Activated CD8-positive, alpha-beta memory T cell treated with anti-CD3 and anti-CD28 coated beads for 36 hours (primary cell): ENCODE measurements around the gene CSK. TPM values are rescaled to one million over a fixed set of nuclear protein-coding genes. Genes with fewer than 3 reads are reported as not detected.

Source experiments
- CTCF ChIA-PET: fragments of 350-600 bp; sonication (Branson Sonifier 250); formaldehyde crosslinking; loops from one replicate; lab custom pipeline; 2021; ENCODE audit warnings: antibody characterized with exemption; lab: Charles Lee
- POLR2A ChIA-PET: fragments of 350-600 bp; sonication (Branson Sonifier 250); formaldehyde crosslinking; loops from one replicate; lab custom pipeline; 2021; ENCODE audit warnings: antibody characterized with exemption; lab: Charles Lee
- total RNA-seq, 2 experiments: library from RNA; stranded (reverse); gene quantifications; one replicate each; pipeline ENCODE4 v1.2.3, GENCODE V29; 2021

CSK gene
- total RNA-seq, 2 experiments from 2014 or later: 289 to 301 TPM

DNA sequence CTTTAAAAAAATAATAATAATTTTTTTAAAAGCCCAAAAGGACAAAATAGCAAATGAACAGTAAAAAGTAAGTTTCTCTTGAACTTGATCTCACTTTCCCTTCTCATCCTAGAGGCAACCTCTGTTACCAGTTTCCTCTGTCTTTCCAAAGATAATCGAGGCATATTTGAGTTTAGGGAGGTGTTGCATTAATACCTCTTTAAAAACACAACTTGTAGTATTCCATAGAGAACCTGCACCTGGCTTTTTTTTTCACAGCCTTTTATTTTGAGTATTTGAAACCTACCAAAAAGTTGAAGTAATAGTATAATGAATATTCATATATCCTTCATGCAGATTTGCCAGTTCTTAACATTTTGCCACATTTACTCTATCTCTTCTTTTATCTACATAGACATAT, 9.1 kb downstream of the CSK start:
- CTCF ChIA-PET: interaction anchor here (0.9 to 32.0 kb wide), 3 partner anchors 2 to 30 kb away, joined by 3 to 914 read pairs (median 914); partner anchors contain the start of gene CSK
- POLR2A ChIA-PET: interaction anchor here (1.0 kb wide), 1 partner anchor 11 kb away, joined by 3 read pairs; no protein-coding TSS in a partner anchor

DNA sequence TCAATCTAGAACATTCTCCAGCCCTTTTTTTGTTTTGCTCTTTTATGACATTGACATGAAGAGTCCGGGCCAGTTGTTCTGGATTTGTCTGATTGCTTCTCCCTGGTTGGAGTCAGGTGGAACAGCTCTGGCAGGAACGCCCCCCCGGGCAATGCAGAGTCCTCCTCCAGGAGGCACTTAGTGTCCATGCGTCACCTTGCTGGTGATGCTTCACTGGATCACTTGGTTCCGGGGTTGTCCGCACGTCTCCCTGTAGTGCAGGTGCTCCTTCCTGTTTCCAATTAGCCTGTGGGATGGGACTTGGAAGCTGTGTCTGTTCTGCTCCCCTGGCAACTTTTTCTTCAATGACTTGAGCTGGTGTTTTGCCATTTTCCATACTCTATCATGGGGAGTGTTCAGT, 9.8 kb downstream of the CSK start:
- POLR2A ChIA-PET: interaction anchor here (0.7 to 3.4 kb wide), 2 partner anchors 9 to 21 kb away, joined by 4 to 33 read pairs; partner anchors contain the start of gene CSK
- CTCF ChIA-PET: interaction anchor here (0.5 to 32.0 kb wide), 6 partner anchors 1 to 172 kb away, joined by 3 to 914 read pairs (median 3); partner anchors contain the start of genes CSK and EDC3

DNA sequence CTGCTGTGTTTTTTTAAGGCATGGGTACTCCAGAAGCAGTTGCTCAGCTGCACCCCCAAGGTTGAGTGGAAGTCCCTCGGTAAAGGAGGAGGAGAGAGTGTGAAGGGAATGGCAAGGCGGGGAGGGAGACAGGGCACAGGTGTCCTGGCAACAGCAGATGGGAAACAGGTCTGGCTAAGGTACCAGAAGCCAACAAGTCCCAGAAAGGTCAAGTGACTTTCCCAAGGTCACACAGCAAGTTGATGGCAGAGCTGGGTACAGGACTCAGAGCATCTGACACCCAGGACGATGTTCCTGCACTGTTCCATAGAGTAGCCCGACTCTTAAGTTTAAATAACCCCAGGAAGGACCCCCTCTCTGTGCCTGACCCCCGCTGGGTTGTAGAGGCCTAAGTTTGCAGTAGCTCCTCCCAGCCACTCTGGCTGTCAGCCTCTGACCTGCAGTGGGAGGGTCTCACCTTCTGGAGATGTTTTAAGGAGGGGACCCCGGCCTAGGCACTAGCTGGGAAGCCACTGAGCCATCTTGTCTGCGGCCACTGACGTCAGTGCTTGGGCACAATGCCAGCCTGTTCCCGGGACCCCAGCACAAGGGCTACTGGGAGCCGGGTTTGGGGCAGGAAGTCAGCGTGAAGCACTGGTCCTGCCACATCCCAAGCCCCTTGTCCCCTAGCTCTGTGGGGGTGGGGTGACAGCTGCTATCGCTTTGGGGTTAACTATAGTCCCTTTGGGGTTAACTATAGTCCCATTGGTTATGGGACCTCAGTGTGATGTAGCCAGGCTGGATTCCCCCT, 10.5 kb downstream of the CSK start:
- CTCF ChIA-PET: interaction anchor here (0.5 to 32.0 kb wide), 10 partner anchors 0 to 172 kb away, joined by 3 to 914 read pairs (median 3); partner anchors contain the start of genes CSK and EDC3
- POLR2A ChIA-PET: interaction anchor here (0.8 to 3.4 kb wide), 4 partner anchors 10 to 77 kb away, joined by 3 to 33 read pairs (median 3); partner anchors contain the start of genes CSK and ULK3

DNA sequence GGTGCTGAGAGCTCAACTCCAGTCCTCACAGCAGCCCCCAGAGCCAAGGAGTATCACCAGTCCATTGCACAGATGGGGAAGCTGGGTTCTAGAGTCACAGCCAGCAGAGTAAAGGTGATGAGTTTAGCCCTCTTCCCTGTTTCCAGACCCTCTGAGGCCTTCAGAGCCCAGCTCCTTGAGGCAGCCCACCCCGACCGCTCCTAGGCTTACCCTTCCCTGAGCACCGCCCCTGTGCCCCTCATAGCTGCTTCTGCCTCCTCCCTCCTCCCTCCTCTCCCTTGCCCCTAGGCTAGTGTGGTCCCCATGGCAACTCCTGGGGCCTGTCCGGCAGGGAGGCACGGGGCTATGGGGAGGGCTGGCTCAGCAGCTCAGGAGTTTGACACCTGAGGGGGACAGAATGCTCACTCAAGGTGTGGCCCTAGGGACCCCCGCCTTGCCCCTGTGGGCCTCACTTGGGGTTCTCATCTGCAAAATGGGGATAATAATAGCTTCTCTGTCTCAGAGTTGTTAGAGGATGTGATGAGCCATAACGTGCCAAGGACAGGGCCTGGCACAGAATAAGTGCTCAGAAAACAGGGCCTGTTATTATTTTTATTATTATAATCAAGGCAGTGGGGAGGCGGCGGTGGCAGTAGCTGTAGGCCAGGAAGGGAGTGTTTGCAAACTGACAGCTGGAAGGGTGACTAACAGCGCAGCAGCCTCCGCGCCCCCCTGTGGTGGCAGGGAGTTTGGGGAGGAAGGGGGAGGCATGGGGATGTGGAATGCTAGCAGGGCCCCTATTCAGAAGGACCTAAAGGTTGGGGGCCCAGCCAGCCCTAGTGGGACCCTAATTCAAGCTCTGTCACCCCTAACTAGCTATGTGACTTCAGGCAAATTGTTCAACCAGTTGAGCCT, 11.5 kb downstream of the CSK start:
- CTCF ChIA-PET: interaction anchor here (0.5 to 32.0 kb wide), 15 partner anchors 1 to 290 kb away, joined by 3 to 914 read pairs (median 3); partner anchors contain the start of genes CSK and CYP1A1
- POLR2A ChIA-PET: interaction anchor here (0.6 to 3.4 kb wide), 6 partner anchors 7 to 76 kb away, joined by 3 to 33 read pairs (median 3); partner anchors contain the start of genes CSK and ULK3

DNA sequence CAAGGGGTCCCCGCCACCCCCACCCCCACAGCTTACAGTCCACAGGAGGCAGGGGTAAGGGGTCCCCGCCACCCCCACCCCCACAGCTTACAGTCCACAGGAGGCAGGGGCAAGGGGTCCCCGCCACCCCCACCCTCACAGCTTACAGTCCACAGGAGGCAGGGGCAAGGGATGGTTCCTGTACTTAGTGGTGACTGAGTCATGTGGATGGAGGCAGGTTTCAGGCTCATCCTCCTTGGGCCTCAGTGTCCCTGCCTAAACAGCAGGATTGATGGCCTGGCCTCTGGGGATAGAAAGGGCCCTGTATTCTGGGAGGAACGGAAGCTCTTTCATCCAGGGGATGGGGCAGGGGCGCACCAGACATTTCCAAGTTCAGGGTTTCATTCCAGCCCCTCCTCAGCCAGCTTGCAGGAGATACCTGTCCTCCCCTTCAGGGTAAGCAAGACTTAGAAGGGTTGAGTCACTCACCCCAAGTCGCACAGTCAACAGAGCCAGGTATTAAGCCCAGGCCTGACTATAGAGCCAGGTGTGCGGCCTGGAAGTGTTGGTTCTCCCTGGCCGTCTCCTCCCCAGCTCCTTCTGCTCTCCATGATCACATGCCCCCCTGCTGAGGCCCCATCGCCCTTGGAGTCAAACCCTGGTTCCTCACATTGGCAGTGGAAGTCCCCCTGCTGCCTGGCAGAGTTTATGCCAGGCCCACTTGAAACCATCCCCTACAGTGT, 12.5 kb downstream of the CSK start:
- ChIA-PET CTCF (interaction anchor here (0.5 to 32.0 kb wide), 11 partner anchors 2 to 333 kb away, joined by 3 to 914 read pairs (median 4); partner anchors contain the start of genes CSK and CYP1A1), POLR2A (interaction anchor here (0.6 to 3.4 kb wide), 5 partner anchors 8 to 253 kb away, joined by 3 to 33 read pairs (median 3); partner anchors contain the start of genes CSK and ULK3)

DNA sequence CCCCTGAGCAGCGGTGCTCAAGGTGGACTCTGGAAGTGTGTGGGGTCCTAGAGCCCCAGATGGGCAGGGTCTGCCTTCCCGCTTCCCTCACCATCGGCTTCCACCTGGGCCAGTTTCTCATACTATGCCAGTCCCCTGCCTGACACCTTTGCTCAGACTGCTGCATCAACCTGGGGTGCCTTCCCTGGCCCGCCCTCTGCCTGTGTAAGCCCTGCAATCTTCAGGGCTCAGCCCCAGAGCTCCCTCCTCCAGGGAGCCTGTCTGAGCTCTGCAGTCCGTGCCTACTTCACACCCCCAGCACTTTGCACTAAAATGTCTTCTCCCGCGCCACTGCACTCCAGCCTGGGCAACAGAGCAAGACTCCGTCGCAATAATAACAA, 13.1 kb downstream of the CSK start:
- ChIA-PET POLR2A (interaction anchor here (1.5 kb wide), 1 partner anchor 9 kb away, joined by 3 read pairs; no protein-coding TSS in a partner anchor), CTCF (interaction anchor here (0.5 to 32.0 kb wide), 4 partner anchors 14 to 333 kb away, joined by 4 to 914 read pairs (median 6); partner anchors contain the start of gene CSK)

DNA sequence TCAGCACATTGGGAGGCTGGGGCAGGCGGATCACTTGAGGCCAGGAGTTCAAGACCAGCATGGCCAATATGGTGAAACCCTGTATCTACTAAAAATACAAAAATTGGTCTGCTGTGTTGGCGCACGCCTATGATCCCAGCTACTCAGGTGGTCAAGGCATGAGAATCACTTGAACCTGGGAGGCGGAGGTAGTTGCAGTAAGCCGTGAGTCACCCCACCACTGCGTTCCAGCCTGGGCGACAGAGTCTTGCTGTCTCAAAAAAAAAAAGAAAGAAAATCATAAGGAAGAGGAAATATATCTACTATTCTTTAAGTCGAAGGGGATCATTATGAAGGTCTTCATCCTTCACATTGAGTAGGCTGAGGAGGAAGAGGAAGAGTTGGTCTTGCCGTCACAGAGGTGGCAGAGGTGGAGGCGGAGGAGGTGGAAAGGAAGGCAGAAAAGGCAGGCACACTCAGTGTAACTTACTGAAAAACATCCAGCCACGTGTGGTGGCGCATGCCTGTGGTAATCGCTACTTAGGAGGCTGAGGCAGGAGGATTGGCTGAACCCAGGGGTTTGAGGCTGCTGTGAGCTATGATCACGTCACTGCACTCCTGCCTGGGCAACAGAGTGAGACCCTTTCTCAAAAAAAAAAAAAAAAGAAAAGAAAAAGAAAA, 14.2 kb downstream of the CSK start:
- POLR2A ChIA-PET: interaction anchor here (3.5 kb wide), 1 partner anchor 9 kb away, joined by 13 read pairs; no protein-coding TSS in a partner anchor

DNA sequence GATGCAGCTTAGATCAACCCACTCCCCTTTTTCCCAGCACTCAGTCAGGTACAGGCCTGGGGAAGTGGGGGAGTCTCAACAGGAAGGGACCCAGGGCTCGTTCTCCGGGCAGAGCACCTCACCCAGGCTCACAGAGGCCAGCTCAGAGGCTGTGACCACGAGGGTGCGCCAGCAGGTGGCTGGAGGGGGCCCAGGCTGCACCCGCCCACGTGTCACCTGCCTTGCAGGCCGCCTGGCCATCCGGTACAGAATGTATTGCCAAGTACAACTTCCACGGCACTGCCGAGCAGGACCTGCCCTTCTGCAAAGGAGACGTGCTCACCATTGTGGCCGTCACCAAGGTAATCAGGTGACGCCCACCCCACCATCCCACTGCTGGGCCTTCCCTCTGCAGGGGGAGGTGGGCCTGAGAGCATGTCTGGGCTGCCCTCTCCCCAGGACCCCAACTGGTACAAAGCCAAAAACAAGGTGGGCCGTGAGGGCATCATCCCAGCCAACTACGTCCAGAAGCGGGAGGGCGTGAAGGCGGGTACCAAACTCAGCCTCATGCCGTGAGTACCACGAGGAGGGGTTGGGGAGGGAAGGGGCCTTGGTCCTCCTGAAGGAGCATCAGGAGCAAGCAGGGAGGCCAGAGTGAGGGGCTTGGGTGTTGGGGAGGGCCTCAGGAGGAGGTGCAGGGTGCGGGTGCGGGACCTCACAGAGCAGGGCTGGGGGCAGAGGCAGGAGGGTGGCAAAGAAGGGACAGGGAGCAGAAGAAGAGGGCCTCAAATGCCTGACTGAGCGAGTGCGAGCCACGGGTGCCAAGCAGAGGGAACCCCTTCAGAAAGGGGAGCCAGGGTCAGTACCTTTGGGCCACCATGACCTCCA, 16.7 kb downstream of the CSK start:
- POLR2A ChIA-PET: interaction anchor here (0.6 to 3.5 kb wide), 4 partner anchors 11 to 103 kb away, joined by 3 to 13 read pairs (median 5); no protein-coding TSS in a partner anchor
- CTCF ChIA-PET: interaction anchor here (0.7 to 32.0 kb wide), 9 partner anchors 8 to 180 kb away, joined by 3 to 914 read pairs (median 5); partner anchors contain the start of gene CSK

More for the DNA sequence above, 14.2 kb downstream of the CSK start:
- CTCF ChIA-PET: interaction anchor here (1.2 to 32.0 kb wide), 3 partner anchors 15 to 154 kb away, joined by 3 to 914 read pairs (median 4); partner anchors contain the start of gene CSK

DNA sequence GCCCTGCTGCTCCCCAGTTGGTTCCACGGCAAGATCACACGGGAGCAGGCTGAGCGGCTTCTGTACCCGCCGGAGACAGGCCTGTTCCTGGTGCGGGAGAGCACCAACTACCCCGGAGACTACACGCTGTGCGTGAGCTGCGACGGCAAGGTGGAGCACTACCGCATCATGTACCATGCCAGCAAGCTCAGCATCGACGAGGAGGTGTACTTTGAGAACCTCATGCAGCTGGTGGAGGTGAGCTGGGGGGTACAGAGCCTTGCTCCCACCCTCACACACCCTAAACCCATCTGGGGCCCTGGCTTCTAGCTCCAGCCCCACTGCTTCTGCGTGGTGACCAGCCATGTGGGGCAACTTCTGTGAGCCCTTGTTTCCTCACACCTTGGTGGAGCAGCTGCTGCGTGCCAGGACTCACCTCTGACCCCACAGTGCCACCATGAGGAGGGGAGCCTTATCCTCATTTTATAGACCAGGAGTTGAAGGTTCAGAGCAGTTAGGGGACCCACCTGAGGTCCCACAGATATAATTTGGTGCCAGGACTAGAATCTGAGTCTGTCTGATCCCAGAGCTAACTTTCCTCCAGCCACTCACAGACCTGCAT, 17.5 kb downstream of the CSK start:
- ChIA-PET POLR2A (interaction anchor here (0.6 to 1.7 kb wide), 2 partner anchors 12 to 102 kb away, joined by 3 to 7 read pairs; no protein-coding TSS in a partner anchor), CTCF (interaction anchor here (0.6 to 32.0 kb wide), 10 partner anchors 9 to 172 kb away, joined by 3 to 914 read pairs (median 5); partner anchors contain the start of gene CSK)

DNA sequence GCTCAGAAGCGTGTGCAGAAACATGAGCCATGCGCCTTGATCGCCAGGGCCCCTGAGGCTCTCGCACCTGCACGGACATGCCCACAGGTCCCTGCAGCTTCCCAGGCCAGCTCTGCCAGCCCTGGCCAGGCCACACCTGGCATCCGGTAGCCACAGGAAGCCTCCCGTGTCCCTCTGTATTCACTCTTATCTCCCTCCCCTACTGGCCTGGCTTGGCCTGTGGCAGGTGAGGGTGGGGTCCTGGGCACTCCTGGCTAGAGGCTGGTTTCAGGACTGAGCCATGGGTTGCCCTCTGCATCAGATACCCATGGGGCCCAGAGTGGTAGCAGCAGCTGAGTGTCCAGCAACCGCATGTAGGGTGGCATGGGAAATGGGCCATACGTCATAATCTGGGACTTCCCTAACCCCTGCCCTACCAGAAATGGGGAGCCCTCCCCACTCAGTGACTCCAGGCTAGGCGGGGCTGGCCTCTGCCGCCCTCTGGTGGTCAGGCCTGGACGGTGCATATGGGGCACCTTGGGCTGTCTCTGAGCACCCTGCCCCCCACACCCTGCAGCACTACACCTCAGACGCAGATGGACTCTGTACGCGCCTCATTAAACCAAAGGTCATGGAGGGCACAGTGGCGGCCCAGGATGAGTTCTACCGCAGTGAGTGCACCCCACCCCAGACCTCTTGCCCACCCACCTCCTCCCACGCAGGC, 18.1 kb downstream of the CSK start:
- POLR2A ChIA-PET: interaction anchor here (1.7 kb wide), 1 partner anchor 12 kb away, joined by 7 read pairs; no protein-coding TSS in a partner anchor
- CTCF ChIA-PET: interaction anchor here (0.6 to 32.0 kb wide), 10 partner anchors 8 to 173 kb away, joined by 3 to 914 read pairs (median 5); partner anchors contain the start of gene CSK

DNA sequence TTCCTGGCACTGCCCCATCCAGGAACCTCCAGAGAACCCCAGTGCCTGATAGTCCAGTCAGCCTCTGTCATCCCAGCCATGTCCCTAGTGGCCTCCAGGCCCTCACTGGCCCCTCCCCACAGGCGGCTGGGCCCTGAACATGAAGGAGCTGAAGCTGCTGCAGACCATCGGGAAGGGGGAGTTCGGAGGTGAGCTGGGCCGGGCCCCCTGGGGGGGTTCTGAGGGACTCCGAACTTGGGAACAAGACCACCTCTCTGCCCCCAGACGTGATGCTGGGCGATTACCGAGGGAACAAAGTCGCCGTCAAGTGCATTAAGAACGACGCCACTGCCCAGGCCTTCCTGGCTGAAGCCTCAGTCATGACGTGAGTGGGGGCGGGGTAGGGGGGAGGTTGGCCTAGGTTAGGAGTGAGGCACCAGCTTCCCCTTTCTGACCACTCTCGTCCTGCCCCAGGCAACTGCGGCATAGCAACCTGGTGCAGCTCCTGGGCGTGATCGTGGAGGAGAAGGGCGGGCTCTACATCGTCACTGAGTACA, 18.7 kb downstream of the CSK start:
- ChIA-PET POLR2A (interaction anchor here (1.7 kb wide), 1 partner anchor 13 kb away, joined by 7 read pairs; no protein-coding TSS in a partner anchor), CTCF (interaction anchor here (1.0 to 32.0 kb wide), 4 partner anchors 16 to 167 kb away, joined by 3 to 914 read pairs (median 8); partner anchors contain the start of gene CSK)

DNA sequence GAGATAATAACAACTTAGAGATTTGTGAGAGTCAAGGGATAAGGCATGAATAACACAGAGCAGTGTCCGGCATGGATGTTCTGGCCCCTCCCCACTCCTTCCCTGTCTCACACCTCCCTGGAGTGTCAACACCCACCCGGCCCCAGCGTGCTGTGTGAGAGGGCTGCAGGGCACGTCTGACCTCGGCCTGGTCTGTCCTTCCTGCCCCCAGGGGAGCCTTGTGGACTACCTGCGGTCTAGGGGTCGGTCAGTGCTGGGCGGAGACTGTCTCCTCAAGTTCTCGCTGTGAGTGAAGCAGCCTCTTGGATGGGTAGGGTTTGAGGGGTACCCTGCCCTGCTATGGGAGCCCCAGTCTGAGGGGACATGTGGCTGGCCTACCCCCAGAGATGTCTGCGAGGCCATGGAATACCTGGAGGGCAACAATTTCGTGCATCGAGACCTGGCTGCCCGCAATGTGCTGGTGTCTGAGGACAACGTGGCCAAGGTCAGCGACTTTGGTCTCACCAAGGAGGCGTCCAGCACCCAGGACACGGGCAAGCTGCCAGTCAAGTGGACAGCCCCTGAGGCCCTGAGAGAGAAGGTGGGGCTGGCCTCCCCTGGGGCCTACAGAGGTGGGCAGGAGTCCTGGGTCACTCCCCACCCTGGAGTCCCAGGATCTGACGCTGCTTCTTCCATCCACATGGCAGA, 19.6 kb downstream of the CSK start:
- ChIA-PET POLR2A (no interaction called here), CTCF (interaction anchor here (32.0 kb wide), 1 partner anchor 21 kb away, joined by 914 read pairs; the partner anchor contains the start of gene CSK)

DNA sequence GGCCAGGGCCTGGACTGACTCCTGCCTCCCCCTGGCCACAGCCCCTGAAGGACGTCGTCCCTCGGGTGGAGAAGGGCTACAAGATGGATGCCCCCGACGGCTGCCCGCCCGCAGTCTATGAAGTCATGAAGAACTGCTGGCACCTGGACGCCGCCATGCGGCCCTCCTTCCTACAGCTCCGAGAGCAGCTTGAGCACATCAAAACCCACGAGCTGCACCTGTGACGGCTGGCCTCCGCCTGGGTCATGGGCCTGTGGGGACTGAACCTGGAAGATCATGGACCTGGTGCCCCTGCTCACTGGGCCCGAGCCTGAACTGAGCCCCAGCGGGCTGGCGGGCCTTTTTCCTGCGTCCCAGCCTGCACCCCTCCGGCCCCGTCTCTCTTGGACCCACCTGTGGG, 20.4 kb downstream of the CSK start:
- POLR2A ChIA-PET: no interaction called here

More for the DNA sequence above, 20.4 kb downstream of the CSK start:
- CTCF ChIA-PET: interaction anchor here (32.0 kb wide), 1 partner anchor 22 kb away, joined by 914 read pairs; the partner anchor contains the start of gene CSK
